Subcutaneous abdominal adipose tissue (tissue), 5 donors: Measurements from ENCODE around the gene CAMP.
"Not testable (repeated sequence)": the region's sequence is repeated elsewhere in the genome, so short reads cannot be mapped to it uniquely, and the experiment has no call there.

Experiments used
- H3K27ac ChIP-seq: one replicate; pipeline ENCODE4 v1.7.0; 2013; ENCODE audit warnings: low read depth, mild to moderate bottlenecking, inconsistent platforms, low read length, moderate library complexity
- H3K27me3 ChIP-seq, 5 donors: one replicate each; pipeline ENCODE4 v1.7.0; 2013; ENCODE audit warnings: low read length in 5 of 5, inconsistent platforms in 1 of 5; ENCODE audit not compliant: control insufficient read depth in 5 of 5, insufficient read depth in 4 of 5
- H3K36me3 ChIP-seq, 5 donors: one replicate each; pipeline ENCODE4 v1.7.0; 2013; ENCODE audit warnings: low read length in 5 of 5; ENCODE audit not compliant: control insufficient read depth in 5 of 5, insufficient read depth in 5 of 5
- H3K4me1 ChIP-seq, 5 donors: one replicate each; pipeline ENCODE4 v1.7.0; 2013; ENCODE audit warnings: low read length in 5 of 5, mild to moderate bottlenecking in 3 of 5, moderate library complexity in 1 of 5; ENCODE audit not compliant: control insufficient read depth in 5 of 5, insufficient read depth in 5 of 5
- H3K4me3 ChIP-seq, 5 donors: one replicate each; pipeline ENCODE4 v1.7.0; 2013; ENCODE audit warnings: low read length in 5 of 5, low read depth in 1 of 5
- H3K9ac ChIP-seq, 5 donors: one replicate each; pipeline ENCODE4 v1.7.0; 2013; ENCODE audit warnings: low read length in 5 of 5, mild to moderate bottlenecking in 4 of 5, moderate library complexity in 3 of 5
- H3K9me3 ChIP-seq, 5 donors: one replicate each; pipeline ENCODE4 v1.7.0; 2013; ENCODE audit warnings: low read length in 5 of 5; ENCODE audit not compliant: control insufficient read depth in 5 of 5
- donor health status: healthy.
- donor health status: healthy.
- donor health status: healthy.
- donor health status: healthy.
- donor health status: healthy.

The CAMP gene

GRCh38 chr3:48188266-48189201, 34.8 kb upstream of the CAMP start, which contains the start of gene CDC25A:
TSS of gene CDC25A (minus strand) at chr3:48188417. CDS start at chr3:48187947, 470 bp downstream.
- Histone ChIP-seq H3K4me1 (peaks cover 6 to 19% (median 15%) of the 10 kb centered on the region in 5 donors), H3K36me3 (no peaks in the 10 kb centered on the region), H3K27ac (peak within 1 kb of the TSS; percentile 54), H3K27me3 (no peaks in the 10 kb centered on the region), H3K9me3 (no peaks in the 10 kb centered on the region), H3K9ac (peak within 1 kb of the TSS; percentile 56 to 80 (median 69)), H3K4me3 (peak within 1 kb of the TSS; percentile 49 to 89 (median 75))

DNA sequence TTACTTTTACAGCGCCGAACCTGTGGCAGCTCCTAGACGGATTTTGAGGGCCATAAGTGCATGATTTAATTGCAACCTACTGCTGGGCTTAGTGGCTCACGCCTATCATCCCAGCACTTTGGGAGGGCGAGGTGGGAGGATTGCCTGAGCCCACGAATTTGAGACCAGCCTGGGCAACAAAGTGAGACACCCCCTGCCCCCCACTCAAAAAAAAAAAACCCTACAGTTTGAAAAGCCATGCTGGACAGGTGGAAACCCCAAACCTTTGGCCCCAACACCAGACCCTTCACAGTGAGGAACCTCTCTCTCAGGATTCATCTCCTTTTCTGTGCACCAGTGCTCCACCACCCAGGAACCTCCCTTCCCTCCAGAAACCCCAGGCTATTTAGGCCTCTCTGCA, 34.0 kb upstream of the CAMP start:
- no peak overlapping the region for H3K27ac ChIP-seq

DNA sequence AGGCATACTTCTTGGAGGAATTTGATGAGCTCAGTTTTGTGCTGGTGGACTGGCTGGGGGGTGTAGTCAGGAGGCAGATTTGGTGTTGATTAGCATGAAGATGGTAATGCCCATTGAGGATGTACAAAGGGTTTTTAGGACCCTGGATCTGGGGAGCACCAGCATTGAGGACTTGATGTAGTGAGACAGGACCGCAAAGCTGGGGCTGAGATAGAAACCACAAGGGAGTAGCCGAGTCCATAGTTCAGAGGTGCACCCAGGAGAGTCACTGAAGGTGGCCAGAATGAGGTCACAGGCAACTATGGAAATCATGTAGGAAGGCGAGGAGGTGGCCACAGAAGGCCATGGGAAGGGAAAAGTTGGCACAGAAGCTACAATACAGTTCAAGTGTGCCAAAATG, 32.4 kb upstream of the CAMP start:
- Histone ChIP-seq H3K36me3 (no peaks in the 10 kb centered on the region), H3K27ac (no peak overlapping the region), H3K9me3 (no peaks in the 10 kb centered on the region), H3K27me3 (no peaks in the 10 kb centered on the region), H3K4me1 (peaks cover 6 to 23% (median 18%) of the 10 kb centered on the region in 5 donors), H3K9ac (no peak overlapping the region), H3K4me3 (no peak overlapping the region)

More for the DNA sequence above, 34.0 kb upstream of the CAMP start:
- no peaks in the 10 kb centered on the region for H3K27me3 ChIP-seq
- peaks cover 6 to 19% (median 15%) of the 10 kb centered on the region in 5 donors for H3K4me1 ChIP-seq
- H3K9me3 ChIP-seq, result no peaks in the 10 kb centered on the region
- no peaks in the 10 kb centered on the region for H3K36me3 ChIP-seq
- no peak overlapping the region for H3K9ac ChIP-seq
- no peak overlapping the region for H3K4me3 ChIP-seq

GRCh38 chr3:48194446-48195071, 28.7 kb upstream of the CAMP start:
- H3K27me3 ChIP-seq, result no peaks in the 10 kb centered on the region
- no peak overlapping the region for H3K9ac ChIP-seq
- H3K9me3 ChIP-seq, result no peaks in the 10 kb centered on the region
- H3K27ac ChIP-seq, result no peak overlapping the region
- peaks cover 0 to 16% (median 4%) of the 10 kb centered on the region in 5 donors for H3K4me1 ChIP-seq
- H3K4me3 ChIP-seq, result no peak overlapping the region
- no peaks in the 10 kb centered on the region for H3K36me3 ChIP-seq

- Histone ChIP-seq H3K36me3 (no peaks in the 10 kb centered on the region), H3K27me3 (no peaks in the 10 kb centered on the region), H3K4me3 (no peak overlapping the region), H3K4me1 (peaks cover 0 to 16% (median 4%) of the 10 kb centered on the region in 5 donors), H3K9ac (no peak overlapping the region), H3K27ac (no peak overlapping the region), H3K9me3 (no peaks in the 10 kb centered on the region)
These were observed 26.7 kb upstream of the CAMP start for GRCh38 chr3:48196611-48197010.

GRCh38 chr3:48199117-48199516, 24.2 kb upstream of the CAMP start:
- no peak overlapping the region for H3K4me3 ChIP-seq
- H3K27me3 ChIP-seq, result no peaks in the 10 kb centered on the region
- H3K9ac ChIP-seq, result no peak overlapping the region
- no peaks in the 10 kb centered on the region for H3K36me3 ChIP-seq
- no peaks in the 10 kb centered on the region for H3K9me3 ChIP-seq
- no peak overlapping the region for H3K27ac ChIP-seq
- peaks cover 0 to 16% (median 4%) of the 10 kb centered on the region in 5 donors for H3K4me1 ChIP-seq

DNA sequence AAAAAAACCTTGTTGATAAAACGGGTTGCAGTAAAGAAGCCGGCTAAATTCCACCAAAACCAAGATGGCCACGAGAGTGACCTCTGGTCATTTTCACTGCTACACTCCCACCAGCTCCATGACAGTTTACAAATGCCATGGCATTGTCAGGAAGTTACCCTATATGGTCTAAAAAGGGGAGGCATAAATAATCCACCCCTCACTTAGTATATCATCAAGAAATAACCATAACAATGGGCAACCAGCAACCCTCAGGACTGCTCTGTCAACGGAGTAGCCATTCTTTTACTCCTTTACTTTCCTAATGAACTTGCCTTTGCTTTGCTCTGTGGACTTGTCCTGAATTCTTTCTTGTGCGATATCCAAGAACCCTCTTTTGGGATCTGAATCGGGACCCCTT, 20.7 kb upstream of the CAMP start:
- Histone ChIP-seq H3K27ac (no peak overlapping the region), H3K9me3 (no peaks in the 10 kb centered on the region), H3K36me3 (no peaks in the 10 kb centered on the region), H3K4me1 (peaks cover 0 to under 1% (median 0%) of the 10 kb centered on the region in 5 donors), H3K9ac (no peak overlapping the region), H3K27me3 (no peaks in the 10 kb centered on the region), H3K4me3 (no peak overlapping the region)

DNA sequence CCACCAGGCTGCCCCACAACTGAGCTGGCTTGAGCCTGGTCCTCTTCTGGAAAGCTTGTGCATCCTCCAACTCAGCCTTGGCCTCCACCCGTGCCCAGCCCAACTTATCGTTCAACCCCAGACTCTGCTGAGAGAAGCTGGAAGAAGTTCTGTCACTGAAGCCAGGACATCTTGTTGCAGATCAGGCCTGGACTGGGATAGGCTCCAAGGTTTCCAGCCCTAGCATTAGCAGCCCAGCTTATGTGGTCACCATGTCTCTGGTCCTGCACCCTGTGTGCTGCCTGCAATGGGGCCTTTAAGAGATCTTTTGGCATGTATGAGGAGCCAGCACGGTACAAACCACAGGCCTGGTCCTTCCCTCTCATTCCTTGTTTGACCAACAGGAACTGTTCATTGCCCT, 15.2 kb upstream of the CAMP start:
- no peaks in the 10 kb centered on the region for H3K36me3 ChIP-seq
- H3K4me3 ChIP-seq, result no peak overlapping the region
- H3K27ac ChIP-seq, result no peak overlapping the region
- H3K9ac ChIP-seq, result no peak overlapping the region
- H3K9me3 ChIP-seq, result no peaks in the 10 kb centered on the region
- no peaks in the 10 kb centered on the region for H3K27me3 ChIP-seq
- peaks cover 0 to 5% (median 0%) of the 10 kb centered on the region in 5 donors for H3K4me1 ChIP-seq

DNA sequence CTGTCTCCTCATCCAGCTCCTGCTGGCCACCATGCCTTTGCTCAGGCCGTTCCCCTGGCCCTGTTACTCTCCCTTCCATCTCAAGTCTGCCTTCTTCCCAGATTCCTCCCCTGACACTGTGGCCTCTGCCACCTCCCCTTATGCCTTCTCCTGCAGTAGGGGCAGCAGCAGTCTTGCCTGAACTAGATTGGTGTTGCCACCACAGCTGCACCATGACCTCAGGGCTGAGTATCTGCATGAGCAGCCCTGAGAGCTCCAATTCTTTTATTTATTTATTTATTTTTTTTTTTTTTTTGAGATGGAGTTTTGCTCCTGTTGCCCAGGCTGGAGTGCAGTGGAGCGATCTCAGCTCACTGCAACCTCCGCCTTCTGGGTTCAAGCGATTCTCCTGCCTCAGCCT, 13.8 kb upstream of the CAMP start:
- Histone ChIP-seq H3K27ac (no peak overlapping the region), H3K4me3 (no peak overlapping the region), H3K36me3 (no peaks in the 10 kb centered on the region), H3K9me3 (no peaks in the 10 kb centered on the region), H3K4me1 (peaks cover 0 to 9% (median 3%) of the 10 kb centered on the region in 5 donors), H3K27me3 (no peaks in the 10 kb centered on the region), H3K9ac (no peak overlapping the region)

DNA sequence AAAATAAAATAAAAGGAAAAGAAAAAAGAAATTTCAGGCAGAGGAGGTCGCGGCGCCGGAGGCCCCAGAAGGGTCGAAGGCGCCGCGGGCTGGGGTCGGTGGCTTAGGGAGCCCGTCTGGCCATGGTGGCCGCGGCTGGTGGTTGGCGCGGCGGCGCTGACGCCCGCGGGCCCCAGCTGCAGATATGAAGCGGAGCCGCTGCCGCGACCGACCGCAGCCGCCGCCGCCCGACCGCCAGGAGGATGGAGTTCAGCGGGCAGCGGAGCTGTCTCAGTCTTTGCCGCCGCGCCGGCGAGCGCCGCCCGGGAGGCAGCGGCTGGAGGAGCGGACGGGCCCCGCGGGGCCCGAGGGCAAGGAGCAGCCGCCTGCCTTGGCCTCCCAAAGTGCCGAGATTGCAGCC, 12.8 kb upstream of the CAMP start:
- H3K9me3 ChIP-seq, H3K9ac ChIP-seq, H3K27me3 ChIP-seq, H3K4me3 ChIP-seq, H3K36me3 ChIP-seq, H3K27ac ChIP-seq: not testable (repeated sequence)
- H3K4me1 ChIP-seq, result peaks cover 5 to 20% (median 14%) of the 10 kb centered on the region in 5 donors
